Hepatocyte (in vitro differentiated cells): ENCODE data around the gene MFGE8.

Experiments
- EZH2 ChIP-seq: fragments of 200-600 bp; sonication (generic); IDR thresholded peaks from 2 replicates; pipeline ENCODE4 v1.6.1; 2016; ENCODE audit warnings: antibody characterized with exemption, mild to moderate bottlenecking, borderline replicate concordance
- EZH2phosphoT487 ChIP-seq: fragments of 200-600 bp; sonication (generic); IDR thresholded peaks from one replicate; pipeline ENCODE4 v1.6.1; 2018; ENCODE audit warnings: antibody characterized with exemption, mild to moderate bottlenecking, low read depth, moderate library complexity; ENCODE audit not compliant: unreplicated experiment, severe bottlenecking
- TF ChIP-seq, protein P1 (sequence below): fragments of 200-600 bp; sonication (generic); IDR thresholded peaks from 2 replicates; pipeline ENCODE4 v1.5.1; 2016; ENCODE audit warnings: antibody characterized with exemption, mild to moderate bottlenecking; ENCODE audit not compliant: poor library complexity

DNA sequence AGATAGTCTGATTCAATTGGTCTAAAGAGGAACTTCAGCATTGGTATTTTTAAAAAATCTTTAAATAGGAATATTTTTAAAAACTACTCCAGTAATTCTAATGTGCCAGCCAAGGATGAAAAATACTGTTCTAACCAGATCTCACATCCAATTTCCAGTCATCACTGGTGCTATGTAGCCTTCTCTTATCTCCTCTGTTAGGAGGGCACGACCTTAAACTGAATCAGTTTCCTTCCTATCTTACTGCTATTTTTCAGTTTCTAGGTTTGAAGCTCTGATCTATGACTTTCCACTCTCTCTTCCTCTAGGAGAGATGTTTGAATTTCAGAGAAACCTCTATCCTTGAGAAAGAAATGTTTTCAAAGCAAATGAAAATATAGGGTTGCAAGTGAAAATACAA is 49.8 kb downstream of the MFGE8 start:
- TF ChIP-seq EZH2 (no peak), EZH2phosphoT487 (no peak)
- TF ChIP-seq, protein P1, sequence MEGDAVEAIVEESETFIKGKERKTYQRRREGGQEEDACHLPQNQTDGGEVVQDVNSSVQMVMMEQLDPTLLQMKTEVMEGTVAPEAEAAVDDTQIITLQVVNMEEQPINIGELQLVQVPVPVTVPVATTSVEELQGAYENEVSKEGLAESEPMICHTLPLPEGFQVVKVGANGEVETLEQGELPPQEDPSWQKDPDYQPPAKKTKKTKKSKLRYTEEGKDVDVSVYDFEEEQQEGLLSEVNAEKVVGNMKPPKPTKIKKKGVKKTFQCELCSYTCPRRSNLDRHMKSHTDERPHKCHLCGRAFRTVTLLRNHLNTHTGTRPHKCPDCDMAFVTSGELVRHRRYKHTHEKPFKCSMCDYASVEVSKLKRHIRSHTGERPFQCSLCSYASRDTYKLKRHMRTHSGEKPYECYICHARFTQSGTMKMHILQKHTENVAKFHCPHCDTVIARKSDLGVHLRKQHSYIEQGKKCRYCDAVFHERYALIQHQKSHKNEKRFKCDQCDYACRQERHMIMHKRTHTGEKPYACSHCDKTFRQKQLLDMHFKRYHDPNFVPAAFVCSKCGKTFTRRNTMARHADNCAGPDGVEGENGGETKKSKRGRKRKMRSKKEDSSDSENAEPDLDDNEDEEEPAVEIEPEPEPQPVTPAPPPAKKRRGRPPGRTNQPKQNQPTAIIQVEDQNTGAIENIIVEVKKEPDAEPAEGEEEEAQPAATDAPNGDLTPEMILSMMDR, result no peak
